Amniotic epithelial cell (primary cell): ENCODE results near the gene MYO1F.
"Not testable (repeated sequence)": the region's sequence is repeated elsewhere in the genome, so short reads cannot be mapped to it uniquely, and the experiment has no call there.

Experiments used
- DNase-seq: peaks from one replicate; pipeline ENCODE4 v3.0.0-alpha.2; 2010; ENCODE audit warnings: low read depth

The MYO1F gene

GRCh38 chr19:8517551-8518442 lies 59.4 kb downstream of the MYO1F start:
- peak; percentile 68 for DNase-seq

- DNase-seq: peak; percentile 24
These were observed 61.9 kb downstream of the MYO1F start for GRCh38 chr19:8515317-8515716.

GRCh38 chr19:8514505-8515009 lies 62.7 kb downstream of the MYO1F start:
- not testable (repeated sequence) for DNase-seq

GRCh38 chr19:8513687-8514504 lies 63.3 kb downstream of the MYO1F start, which contains the start of gene ZNF414:
TSS of gene ZNF414 (minus strand) at chr19:8514167. CDS start at chr19:8514046, 121 bp downstream.
- DNase-seq: peak; percentile 95

- no peak for DNase-seq
These were observed 64.1 kb downstream of the MYO1F start for GRCh38 chr19:8513036-8513686.

- DNase-seq: peak; percentile 21
These were observed 64.9 kb downstream of the MYO1F start for GRCh38 chr19:8512115-8512967.

GRCh38 chr19:8511573-8512101 lies 65.6 kb downstream of the MYO1F start:
- DNase-seq: no peak

GRCh38 chr19:8510589-8511115 lies 66.6 kb downstream of the MYO1F start:
- no peak for DNase-seq

- DNase-seq: no peak
These were observed 70.8 kb downstream of the MYO1F start for GRCh38 chr19:8506402-8506957.

- DNase-seq: peak; percentile 43
These were observed 71.4 kb downstream of the MYO1F start for GRCh38 chr19:8505680-8506401.

- DNase-seq: no peak
These were observed 72.3 kb downstream of the MYO1F start for GRCh38 chr19:8504919-8505318.

- DNase-seq: no peak
These were observed 73.1 kb downstream of the MYO1F start for GRCh38 chr19:8504171-8504570.

- DNase-seq: no peak
These were observed 73.7 kb downstream of the MYO1F start for GRCh38 chr19:8503510-8503909.

- DNase-seq: no peak
These were observed 75.3 kb downstream of the MYO1F start for GRCh38 chr19:8501981-8502380.

- DNase-seq: no peak
These were observed 75.7 kb downstream of the MYO1F start for GRCh38 chr19:8501516-8501915.

GRCh38 chr19:8500158-8500557 lies 77.1 kb downstream of the MYO1F start:
- DNase-seq: peak; percentile 47

- no peak for DNase-seq
These were observed 78.0 kb downstream of the MYO1F start for GRCh38 chr19:8499048-8499833.

GRCh38 chr19:8498295-8498694 lies 78.9 kb downstream of the MYO1F start:
- no peak for DNase-seq

- peak; percentile 30 for DNase-seq
These were observed 83.1 kb downstream of the MYO1F start for GRCh38 chr19:8494158-8494557.
